Left lobe of liver (tissue), 2 donors: Measurements from ENCODE around the gene ZEB2. TPM values are rescaled to one million over a fixed set of nuclear protein-coding genes. Genes with fewer than 3 reads are reported as not detected.

Experiments
- ATAC-seq: fragments of 200-7000 bp; cut with Tn5 transposase; one replicate; pipeline ENCODE4 v1.9.1; 2020; ENCODE audit warnings: mild to moderate bottlenecking, moderate library complexity
- DNase-seq: peaks from one replicate; pipeline ENCODE4 v3.0.0-alpha.2; 2020; ENCODE audit warnings: low spot score
- total RNA-seq: library from RNA; stranded (reverse); gene quantifications from one replicate; pipeline ENCODE4 v1.2.1, GENCODE V29; 2021
- donor health status: DM: no; HTN: no; CAD: no; lungs with moderate emphysema.
- donor health status: DM: no; HTN: yes; CAD: no.

The ZEB2 gene
- total RNA-seq, 1 donor from 2014 or later = 19.3 TPM

GRCh38 chr2:144514616-144515091, 5.3 kb downstream of the ZEB2 start:
- no peak for ATAC-seq
- DNase-seq = no peak

- no peak for ATAC-seq
- DNase-seq = no peak
Measured at GRCh38 chr2:144513388-144514101, 6.4 kb downstream of the ZEB2 start.

GRCh38 chr2:144512891-144513351, 7.0 kb downstream of the ZEB2 start:
- DNase-seq = no peak
- no peak for ATAC-seq

GRCh38 chr2:144512470-144512869, 7.4 kb downstream of the ZEB2 start:
- DNase-seq (no peak), ATAC-seq (no peak)

GRCh38 chr2:144511937-144512336, 8.0 kb downstream of the ZEB2 start:
- DNase-seq (no peak), ATAC-seq (no peak)

GRCh38 chr2:144511226-144511810, 8.6 kb downstream of the ZEB2 start:
- DNase-seq (no peak), ATAC-seq (no peak)

- DNase-seq = no peak
- no peak for ATAC-seq
Measured at GRCh38 chr2:144510294-144510991, 9.5 kb downstream of the ZEB2 start.

DNA sequence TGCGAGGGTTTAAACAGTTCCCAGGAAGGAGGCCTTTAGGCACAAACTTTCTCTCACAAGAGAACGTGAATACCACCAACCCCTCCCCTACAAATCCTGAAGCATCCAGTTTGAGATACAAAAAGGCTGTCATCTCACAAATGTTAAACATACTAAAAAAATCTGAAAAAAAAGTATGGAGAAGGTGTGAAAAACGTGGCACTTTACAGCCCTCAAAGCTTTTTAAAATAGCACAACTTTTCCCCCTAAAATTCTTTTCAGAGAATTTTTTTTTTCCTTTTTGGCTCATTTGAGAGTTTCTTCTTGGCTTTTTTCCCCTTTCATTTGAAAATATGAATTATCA, 10.1 kb downstream of the ZEB2 start:
- DNase-seq = no peak
- no peak for ATAC-seq

DNA sequence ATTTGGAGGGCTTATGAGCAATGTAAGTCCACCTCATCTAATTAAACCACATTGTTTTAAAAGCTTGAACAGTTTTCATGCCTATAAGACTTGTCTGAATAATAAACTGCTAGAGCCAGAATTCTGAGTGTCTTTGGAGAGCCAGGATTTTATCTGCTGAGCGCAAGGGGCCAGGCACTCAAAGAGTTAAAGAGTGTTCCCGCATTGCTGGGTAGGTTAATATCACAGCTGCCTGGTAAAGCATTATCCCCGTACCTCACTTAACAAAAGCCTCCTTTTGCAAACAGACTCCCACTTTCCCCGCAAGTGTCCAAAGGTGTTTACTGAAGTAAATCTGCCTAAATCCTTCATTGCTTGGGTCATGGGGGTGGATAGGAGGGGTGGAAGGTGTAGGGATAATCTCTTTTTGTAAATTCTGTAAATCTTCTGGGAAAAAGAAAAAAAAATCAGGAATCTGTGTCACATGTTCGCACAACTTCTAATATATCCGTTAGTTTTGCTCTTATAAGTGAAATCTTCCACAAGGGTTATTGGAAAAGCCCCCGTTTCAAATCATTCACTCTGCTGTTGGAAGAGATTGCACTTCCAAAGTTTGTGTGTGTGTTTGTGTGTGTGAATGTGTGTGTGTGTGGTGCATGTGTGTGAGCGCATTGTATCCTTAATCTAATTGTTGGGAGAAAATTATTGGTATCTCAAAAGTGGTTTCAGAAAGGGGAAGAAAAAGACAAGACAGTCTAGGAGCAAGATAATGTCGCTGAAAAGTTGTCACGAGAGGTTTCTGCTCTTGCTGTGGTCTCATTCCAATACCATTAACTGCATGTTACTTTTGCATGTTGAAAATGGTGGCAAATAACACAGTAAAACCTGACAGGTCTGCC, 10.7 kb downstream of the ZEB2 start:
- DNase-seq (no peak), ATAC-seq (no peak)

DNA sequence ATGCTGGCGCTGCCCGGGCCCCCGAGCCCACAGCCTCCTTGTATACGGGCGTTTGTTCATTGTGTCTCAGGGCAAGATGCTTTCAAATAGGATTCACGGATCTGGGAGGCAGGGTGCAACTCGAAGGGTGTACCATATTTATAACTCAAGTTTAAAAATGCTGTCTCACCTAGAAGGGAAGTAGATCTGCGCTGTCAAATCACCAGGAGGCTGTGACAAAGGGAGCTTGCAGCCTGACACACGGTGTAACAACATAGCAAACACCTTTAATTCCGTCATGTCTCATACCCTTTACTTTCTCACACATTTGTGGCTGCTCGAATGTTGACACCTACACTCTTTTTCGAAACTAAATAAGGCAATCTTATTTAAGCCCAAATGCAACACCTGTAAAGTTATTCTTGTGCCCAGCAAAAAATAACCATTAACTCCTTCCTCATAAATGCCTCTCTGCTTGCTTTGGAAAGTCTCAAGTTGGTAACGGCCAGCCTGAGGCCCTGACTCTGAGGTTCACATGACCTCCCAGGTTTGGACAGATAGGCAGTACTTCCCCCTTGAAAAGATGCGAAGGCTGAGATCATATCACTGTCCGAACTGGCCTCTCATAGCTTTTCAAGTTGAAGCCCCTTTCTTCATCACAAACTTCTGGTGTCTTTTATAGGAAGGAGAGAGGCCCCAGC, 11.6 kb downstream of the ZEB2 start:
- ATAC-seq (no peak), DNase-seq (no peak)

GRCh38 chr2:144507441-144508171, 12.3 kb downstream of the ZEB2 start:
- ATAC-seq (peak; percentile 13), DNase-seq (no peak)

DNA sequence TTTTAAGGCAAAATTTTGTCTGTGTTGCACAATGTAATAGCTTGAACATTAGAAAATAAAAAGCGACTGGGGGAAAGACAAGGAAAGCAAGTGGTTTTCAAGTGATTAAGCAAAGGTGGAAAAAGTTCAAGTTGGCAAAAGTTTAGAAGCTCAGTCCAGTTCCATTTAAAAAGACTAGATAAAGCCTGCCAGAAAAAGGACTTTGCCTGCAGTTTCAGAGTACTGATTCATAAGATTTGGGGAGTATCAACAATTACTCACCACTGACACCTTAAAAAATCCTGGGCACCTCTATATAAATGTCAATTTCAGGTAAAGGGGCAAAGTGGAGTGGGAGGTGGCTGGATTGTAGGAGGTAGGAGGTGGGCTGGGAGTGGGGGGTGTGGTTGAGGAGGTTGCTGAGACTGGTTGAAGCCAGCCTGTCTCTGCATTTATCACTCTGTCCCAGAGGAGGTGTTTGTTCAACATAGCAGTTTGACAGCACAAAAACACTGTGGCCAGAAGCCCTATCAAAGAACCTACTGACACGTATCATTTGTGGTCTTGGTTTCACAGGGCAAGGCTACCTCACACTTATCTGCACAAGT, 14.6 kb downstream of the ZEB2 start:
- ATAC-seq (no peak), DNase-seq (no peak)

- DNase-seq (no peak), ATAC-seq (no peak)
Measured at GRCh38 chr2:144504218-144504641, 15.7 kb downstream of the ZEB2 start.

GRCh38 chr2:144503242-144503641, 16.7 kb downstream of the ZEB2 start:
- DNase-seq (no peak), ATAC-seq (no peak)

GRCh38 chr2:144502369-144502768, 17.6 kb downstream of the ZEB2 start:
- ATAC-seq (no peak), DNase-seq (no peak)

DNA sequence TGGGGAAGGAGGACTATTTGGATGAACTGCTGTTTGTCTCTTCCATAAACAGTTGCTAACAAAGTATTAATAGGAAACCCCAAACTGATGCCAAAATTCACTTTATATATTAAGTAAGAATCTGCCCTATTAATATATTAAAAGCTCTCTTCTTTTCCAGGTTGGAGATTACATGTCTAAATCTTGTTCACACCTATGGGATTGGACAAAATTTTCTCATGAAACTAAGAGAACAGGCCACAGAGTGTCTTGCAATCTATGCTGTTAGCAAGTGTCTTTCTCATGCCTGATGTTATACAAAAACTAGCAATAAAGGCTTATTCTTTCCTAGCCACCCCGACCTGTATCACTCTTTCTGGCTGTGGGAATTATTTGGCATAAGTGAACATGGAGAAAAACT, 18.3 kb downstream of the ZEB2 start:
- no peak for DNase-seq
- ATAC-seq = no peak

DNA sequence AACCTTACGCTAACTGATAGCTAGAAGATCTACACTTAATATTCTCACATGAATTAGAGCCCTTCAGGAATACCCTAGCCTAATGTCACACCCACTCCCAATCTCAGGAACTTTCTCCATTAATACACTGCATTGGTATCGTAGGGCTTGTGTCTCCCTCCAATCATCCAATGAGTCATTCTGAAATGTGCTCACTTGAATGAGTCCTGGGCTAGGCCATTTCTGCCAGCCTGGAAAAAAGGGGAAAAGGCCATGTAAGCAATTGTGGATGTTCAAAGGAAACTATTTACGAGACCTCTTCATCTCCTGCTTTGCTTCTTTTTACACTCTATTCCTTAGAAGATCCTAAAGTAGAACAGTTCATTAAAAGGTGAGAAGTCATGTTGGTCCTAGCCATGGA, 18.8 kb downstream of the ZEB2 start:
- ATAC-seq = no peak
- no peak for DNase-seq

GRCh38 chr2:144500563-144500962, 19.4 kb downstream of the ZEB2 start:
- DNase-seq = no peak
- no peak for ATAC-seq

GRCh38 chr2:144498277-144498676, 21.6 kb downstream of the ZEB2 start:
- ATAC-seq (no peak), DNase-seq (no peak)
